ENCODE results near the gene DISC1.

Gene DISC1

GRCh38 chr1:231691618-231692259 is 65.1 kb downstream of the DISC1 start:
- Histone ChIP-seq H3K18ac (ENCODE audit: low read length) (no peak overlapping the region), H4K8ac (ENCODE audit: low read depth, low read length) (no peak overlapping the region), H2BK120ac (ENCODE audit: low read depth, low read length) (no peak overlapping the region), H2BK15ac (ENCODE audit: low read length) (no peak overlapping the region), H4K91ac (ENCODE audit: low read depth, low read length, poor library complexity) (no peak overlapping the region), H2BK5ac (ENCODE audit: low read length) (no peak overlapping the region), H2AK5ac (ENCODE audit: low read depth, low read length) (no peak overlapping the region), H3K27me3 (ENCODE audit: control insufficient read depth in 3 of 3, insufficient read depth in 3 of 3, low read depth in 1 of 3, low read length in 3 of 3) (peaks cover 0 to 3% (median 0%) of the 10 kb centered on the region in 3 experiments), H3K23ac (ENCODE audit: low read depth, low read length, poor library complexity) (no peak overlapping the region), H3K36me3 (replicated peaks in 1 of 2; ENCODE audit: control insufficient read depth in 2 of 2, insufficient read depth in 2 of 2, low read length in 2 of 2) (peaks cover 0 to 2% of the 10 kb centered on the region in 2 donors), H3K27ac (replicated peaks; ENCODE audit: low read length) (no peak overlapping the region), H3K4me1 (ENCODE audit: control insufficient read depth in 2 of 2, insufficient read depth in 1 of 2, low read depth in 1 of 2, low read length in 2 of 2) (peaks cover 7 to 14% of the 10 kb centered on the region in 2 donors), H3K79me1 (ENCODE audit: low read depth, low read length) (no peaks in the 10 kb centered on the region), H2AFZ (ENCODE audit: low read length) (no peak overlapping the region), H3K9me3 (replicated peaks in 1 of 2; ENCODE audit: control insufficient read depth in 2 of 2, insufficient read depth in 1 of 2, low read depth in 1 of 2, low read length in 2 of 2) (peaks cover 0 to 11% of the 10 kb centered on the region in 2 donors), H2BK12ac (ENCODE audit: low read length) (no peak overlapping the region), H3K14ac (ENCODE audit: low read length) (no peak overlapping the region), H3K4me2 (ENCODE audit: insufficient read depth, low read length, poor library complexity, severe bottlenecking) (no peak overlapping the region), H3K4ac (ENCODE audit: low read length) (no peak overlapping the region), H3K9ac (ENCODE audit: low read depth, low read length, poor library complexity) (no peak overlapping the region), H3K4me3 (ENCODE audit: low read length in 2 of 2) (no peak overlapping the region)
- DNase-seq (ENCODE audit: low spot score): peak; percentile 6
- no CpG with 5 or more reads among the region's 17 CpGs for WGBS, 2 donors (ENCODE audit: extremely low coverage in 2 of 2, insufficient read length in 2 of 2, insufficient replicate concordance in 1 of 2)

GRCh38 chr1:231693361-231694074 is 66.9 kb downstream of the DISC1 start:
- Histone ChIP-seq H3K4me3 (ENCODE audit: low read length in 2 of 2) (no peak overlapping the region), H2AK5ac (ENCODE audit: low read depth, low read length) (peak overlapping the region; percentile 44), H3K4me2 (ENCODE audit: insufficient read depth, low read length, poor library complexity, severe bottlenecking) (no peak overlapping the region), H3K4ac (ENCODE audit: low read length) (no peak overlapping the region), H3K18ac (ENCODE audit: low read length) (peak overlapping the region; percentile 32), H2BK5ac (ENCODE audit: low read length) (no peak overlapping the region), H3K23ac (ENCODE audit: low read depth, low read length, poor library complexity) (no peak overlapping the region), H3K9ac (ENCODE audit: low read depth, low read length, poor library complexity) (no peak overlapping the region), H2AFZ (ENCODE audit: low read length) (no peak overlapping the region), H2BK12ac (ENCODE audit: low read length) (no peak overlapping the region), H3K14ac (ENCODE audit: low read length) (no peak overlapping the region), H3K36me3 (replicated peaks in 1 of 2; ENCODE audit: control insufficient read depth in 2 of 2, insufficient read depth in 2 of 2, low read length in 2 of 2) (peaks cover 0 to 2% of the 10 kb centered on the region in 2 donors), H3K9me3 (replicated peaks in 1 of 2; ENCODE audit: control insufficient read depth in 2 of 2, insufficient read depth in 1 of 2, low read depth in 1 of 2, low read length in 2 of 2) (peaks cover 0 to 4% of the 10 kb centered on the region in 2 donors), H3K4me1 (ENCODE audit: control insufficient read depth in 2 of 2, insufficient read depth in 1 of 2, low read depth in 1 of 2, low read length in 2 of 2) (peaks cover 7 to 14% of the 10 kb centered on the region in 2 donors), H3K79me1 (ENCODE audit: low read depth, low read length) (no peaks in the 10 kb centered on the region), H3K27ac (replicated peaks; ENCODE audit: low read length) (no peak overlapping the region), H2BK15ac (ENCODE audit: low read length) (no peak overlapping the region), H4K8ac (ENCODE audit: low read depth, low read length) (no peak overlapping the region), H3K27me3 (ENCODE audit: control insufficient read depth in 3 of 3, insufficient read depth in 3 of 3, low read depth in 1 of 3, low read length in 3 of 3) (peaks cover 0 to 3% (median 0%) of the 10 kb centered on the region in 3 experiments), H4K91ac (ENCODE audit: low read depth, low read length, poor library complexity) (no peak overlapping the region), H2BK120ac (ENCODE audit: low read depth, low read length) (no peak overlapping the region)
- WGBS, 2 donors (ENCODE audit: extremely low coverage in 2 of 2, insufficient read length in 2 of 2, insufficient replicate concordance in 1 of 2): no CpG with 5 or more reads among the region's 18 CpGs
- no peak for DNase-seq (ENCODE audit: low spot score)

GRCh38 chr1:231694075-231694431 is 67.5 kb downstream of the DISC1 start:
- peak overlapping the region; percentile 58 for H2AK5ac ChIP-seq (ENCODE audit: low read depth, low read length)
- H3K23ac ChIP-seq (ENCODE audit: low read depth, low read length, poor library complexity): peak overlapping the region; percentile 23
- no peak overlapping the region for H3K4ac ChIP-seq (ENCODE audit: low read length)
- no CpG with 5 or more reads among the region's 11 CpGs for WGBS, 2 donors (ENCODE audit: extremely low coverage in 2 of 2, insufficient read length in 2 of 2, insufficient replicate concordance in 1 of 2)
- DNase-seq (ENCODE audit: low spot score): no peak
- H3K4me1 ChIP-seq (ENCODE audit: control insufficient read depth in 2 of 2, insufficient read depth in 1 of 2, low read depth in 1 of 2, low read length in 2 of 2): peaks cover 7 to 14% of the 10 kb centered on the region in 2 donors
- no peak overlapping the region for H3K27ac ChIP-seq (replicated peaks; ENCODE audit: low read length)
- H2BK5ac ChIP-seq (ENCODE audit: low read length): no peak overlapping the region
- peak overlapping the region; percentile 28 for H2BK15ac ChIP-seq (ENCODE audit: low read length)
- H3K79me1 ChIP-seq (ENCODE audit: low read depth, low read length): no peaks in the 10 kb centered on the region
- peaks cover 0 to 3% (median 0%) of the 10 kb centered on the region in 3 experiments for H3K27me3 ChIP-seq (ENCODE audit: control insufficient read depth in 3 of 3, insufficient read depth in 3 of 3, low read depth in 1 of 3, low read length in 3 of 3)
- no peak overlapping the region for H3K4me3 ChIP-seq (ENCODE audit: low read length in 2 of 2)
- no peak overlapping the region for H2BK120ac ChIP-seq (ENCODE audit: low read depth, low read length)
- H4K8ac ChIP-seq (ENCODE audit: low read depth, low read length): no peak overlapping the region
- no peak overlapping the region for H3K4me2 ChIP-seq (ENCODE audit: insufficient read depth, low read length, poor library complexity, severe bottlenecking)
- H3K18ac ChIP-seq (ENCODE audit: low read length): peak overlapping the region; percentile 32
- H2AFZ ChIP-seq (ENCODE audit: low read length): no peak overlapping the region
- H3K9me3 ChIP-seq (replicated peaks in 1 of 2; ENCODE audit: control insufficient read depth in 2 of 2, insufficient read depth in 1 of 2, low read depth in 1 of 2, low read length in 2 of 2): peaks cover 0 to 4% of the 10 kb centered on the region in 2 donors
- H4K91ac ChIP-seq (ENCODE audit: low read depth, low read length, poor library complexity): no peak overlapping the region
- no peak overlapping the region for H3K14ac ChIP-seq (ENCODE audit: low read length)
- no peak overlapping the region for H3K9ac ChIP-seq (ENCODE audit: low read depth, low read length, poor library complexity)
- H2BK12ac ChIP-seq (ENCODE audit: low read length): no peak overlapping the region
- H3K36me3 ChIP-seq (replicated peaks in 1 of 2; ENCODE audit: control insufficient read depth in 2 of 2, insufficient read depth in 2 of 2, low read length in 2 of 2): peaks cover 0 to 2% of the 10 kb centered on the region in 2 donors

- Histone ChIP-seq H2AK5ac (ENCODE audit: low read depth, low read length) (peak overlapping the region; percentile 58), H3K36me3 (replicated peaks in 1 of 2; ENCODE audit: control insufficient read depth in 2 of 2, insufficient read depth in 2 of 2, low read length in 2 of 2) (peaks cover 0 to 2% of the 10 kb centered on the region in 2 donors), H3K4me1 (ENCODE audit: control insufficient read depth in 2 of 2, insufficient read depth in 1 of 2, low read depth in 1 of 2, low read length in 2 of 2) (peaks cover 7 to 14% of the 10 kb centered on the region in 2 donors), H3K23ac (ENCODE audit: low read depth, low read length, poor library complexity) (no peak overlapping the region), H3K27ac (replicated peaks; ENCODE audit: low read length) (no peak overlapping the region), H3K9ac (ENCODE audit: low read depth, low read length, poor library complexity) (peak overlapping the region; percentile 25), H3K14ac (ENCODE audit: low read length) (peak overlapping the region; percentile 74), H4K8ac (ENCODE audit: low read depth, low read length) (no peak overlapping the region), H2AFZ (ENCODE audit: low read length) (no peak overlapping the region), H3K9me3 (replicated peaks in 1 of 2; ENCODE audit: control insufficient read depth in 2 of 2, insufficient read depth in 1 of 2, low read depth in 1 of 2, low read length in 2 of 2) (peaks cover 0 to 3% of the 10 kb centered on the region in 2 donors), H2BK120ac (ENCODE audit: low read depth, low read length) (no peak overlapping the region), H3K18ac (ENCODE audit: low read length) (peak overlapping the region; percentile 40), H4K91ac (ENCODE audit: low read depth, low read length, poor library complexity) (no peak overlapping the region), H2BK15ac (ENCODE audit: low read length) (peak overlapping the region; percentile 28), H3K4me2 (ENCODE audit: insufficient read depth, low read length, poor library complexity, severe bottlenecking) (no peak overlapping the region), H2BK5ac (ENCODE audit: low read length) (no peak overlapping the region), H3K4me3 (ENCODE audit: low read length in 2 of 2) (no peak overlapping the region), H3K27me3 (ENCODE audit: control insufficient read depth in 3 of 3, insufficient read depth in 3 of 3, low read depth in 1 of 3, low read length in 3 of 3) (peaks cover 0 to 3% (median 0%) of the 10 kb centered on the region in 3 experiments), H3K79me1 (ENCODE audit: low read depth, low read length) (no peaks in the 10 kb centered on the region), H3K4ac (ENCODE audit: low read length) (no peak overlapping the region), H2BK12ac (ENCODE audit: low read length) (peak overlapping the region; percentile 11)
- DNase-seq (ENCODE audit: low spot score): no peak
- no CpG with 5 or more reads among the region's 18 CpGs for WGBS, 2 donors (ENCODE audit: extremely low coverage in 2 of 2, insufficient read length in 2 of 2, insufficient replicate concordance in 1 of 2)
These were observed 68.0 kb downstream of the DISC1 start for GRCh38 chr1:231694465-231695077.

Measured in neuronal stem cell (in vitro differentiated cells).